ENCODE data around the gene EIF5. TPM values are rescaled to one million over a fixed set of nuclear protein-coding genes. Genes with fewer than 3 reads are reported as not detected.

EIF5 gene
- total RNA-seq, 1 experiment from 2014 or later: 327 TPM

DNA sequence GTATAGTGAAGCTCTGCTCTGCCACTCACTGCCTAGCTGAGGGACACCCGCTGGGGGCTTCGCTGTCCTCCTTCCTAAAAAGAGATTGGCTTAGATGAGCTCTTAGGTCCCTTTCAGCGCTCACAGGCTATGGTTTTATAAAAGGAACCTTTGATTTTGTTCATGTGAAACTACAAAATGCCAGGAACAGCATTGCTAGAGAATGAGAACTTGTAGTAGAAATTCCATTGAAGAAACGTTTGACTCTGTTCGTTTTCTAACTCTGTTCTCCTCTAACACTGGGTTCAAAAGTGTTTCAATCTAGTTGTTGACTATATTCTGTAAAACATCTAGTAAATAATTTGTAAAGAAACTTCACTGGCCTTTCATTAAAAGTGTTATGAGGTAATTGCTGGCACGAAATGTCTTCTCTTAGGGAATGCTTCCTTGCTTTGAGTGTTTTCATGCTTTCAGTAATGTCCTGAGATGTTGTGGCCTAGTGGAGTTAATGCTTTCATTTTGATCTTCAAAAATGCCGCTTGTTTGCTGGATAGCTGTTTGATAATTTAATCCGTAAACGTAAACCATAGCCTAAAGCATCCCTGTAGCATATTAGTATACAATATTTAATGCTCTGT lies 52.8 kb downstream of the EIF5 start:
- BruUV-seq (replicated peaks): no TSS peak
- Mint-ChIP-seq H3K27me3 (ENCODE audit: insufficient read depth, unreplicated experiment) (no peaks in the 10 kb centered on the region), H3K4me1 (ENCODE audit: insufficient read depth, unreplicated experiment) (peaks cover 22% of the 10 kb centered on the region), H3K36me3 (ENCODE audit: insufficient read depth, unreplicated experiment) (peaks cover 6% of the 10 kb centered on the region), H3K27ac (ENCODE audit: low read depth, unreplicated experiment) (peak overlapping the region; percentile 87), H3K9me3 (ENCODE audit: unreplicated experiment) (no peaks in the 10 kb centered on the region), H3K4me3 (ENCODE audit: unreplicated experiment) (peak overlapping the region; percentile 91)
- POLR2A ChIA-PET: interaction anchor here (0.6 to 3.5 kb wide), 12 partner anchors 11 to 1324 kb away, joined by 3 to 36 read pairs (median 5); partner anchors contain the start of gene EIF5
- TF ChIP-seq, protein P1, sequence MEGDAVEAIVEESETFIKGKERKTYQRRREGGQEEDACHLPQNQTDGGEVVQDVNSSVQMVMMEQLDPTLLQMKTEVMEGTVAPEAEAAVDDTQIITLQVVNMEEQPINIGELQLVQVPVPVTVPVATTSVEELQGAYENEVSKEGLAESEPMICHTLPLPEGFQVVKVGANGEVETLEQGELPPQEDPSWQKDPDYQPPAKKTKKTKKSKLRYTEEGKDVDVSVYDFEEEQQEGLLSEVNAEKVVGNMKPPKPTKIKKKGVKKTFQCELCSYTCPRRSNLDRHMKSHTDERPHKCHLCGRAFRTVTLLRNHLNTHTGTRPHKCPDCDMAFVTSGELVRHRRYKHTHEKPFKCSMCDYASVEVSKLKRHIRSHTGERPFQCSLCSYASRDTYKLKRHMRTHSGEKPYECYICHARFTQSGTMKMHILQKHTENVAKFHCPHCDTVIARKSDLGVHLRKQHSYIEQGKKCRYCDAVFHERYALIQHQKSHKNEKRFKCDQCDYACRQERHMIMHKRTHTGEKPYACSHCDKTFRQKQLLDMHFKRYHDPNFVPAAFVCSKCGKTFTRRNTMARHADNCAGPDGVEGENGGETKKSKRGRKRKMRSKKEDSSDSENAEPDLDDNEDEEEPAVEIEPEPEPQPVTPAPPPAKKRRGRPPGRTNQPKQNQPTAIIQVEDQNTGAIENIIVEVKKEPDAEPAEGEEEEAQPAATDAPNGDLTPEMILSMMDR (IDR thresholded peaks at IDR 0.05; ENCODE audit: unreplicated experiment): no peak
- CTCF ChIA-PET: interaction anchor here (0.6 to 1.3 kb wide), 3 partner anchors 10 to 746 kb away, joined by 3 to 4 read pairs (median 3); no protein-coding TSS in a partner anchor
- intact Hi-C loops (cut with micrococcal nuclease): no loop called here
- no peak for DNase-seq (ENCODE audit: unreplicated experiment)

DNA sequence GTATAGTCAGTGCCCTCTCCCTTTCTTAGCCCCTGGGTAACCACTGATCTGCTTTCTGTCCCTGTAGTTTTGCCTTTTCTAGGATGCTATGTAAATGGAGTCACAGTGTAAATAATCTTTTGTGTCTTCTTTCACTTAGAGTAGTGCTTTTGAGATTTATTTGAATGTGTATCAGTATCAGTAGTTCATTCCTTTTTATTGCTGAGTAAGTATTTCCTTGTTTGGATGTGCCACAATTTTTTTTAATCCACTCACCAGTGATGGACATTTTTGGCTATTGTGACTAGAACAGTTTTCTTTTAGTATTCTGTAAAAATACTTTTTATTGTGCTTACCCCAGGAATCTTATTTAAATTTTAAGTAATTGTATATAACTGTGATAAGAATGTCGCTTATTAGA lies 54.6 kb downstream of the EIF5 start:
- ChIA-PET CTCF (interaction anchor here (0.9 to 1.2 kb wide), 3 partner anchors 9 to 33 kb away, joined by 4 to 6 read pairs (median 4); no protein-coding TSS in a partner anchor), POLR2A (interaction anchor here (1.3 to 3.5 kb wide), 4 partner anchors 9 to 59 kb away, joined by 3 to 36 read pairs (median 16); partner anchors contain the start of gene EIF5)
- peak overlapping the region; percentile 91 for H3K4me3 Mint-ChIP-seq (ENCODE audit: unreplicated experiment)
- H3K36me3 Mint-ChIP-seq (ENCODE audit: insufficient read depth, unreplicated experiment): peaks cover 6% of the 10 kb centered on the region
- TSS peak; percentile 1 for BruUV-seq (replicated peaks)
- no peaks in the 10 kb centered on the region for H3K27me3 Mint-ChIP-seq (ENCODE audit: insufficient read depth, unreplicated experiment)
- H3K9me3 Mint-ChIP-seq (ENCODE audit: unreplicated experiment): no peaks in the 10 kb centered on the region
- H3K27ac Mint-ChIP-seq (ENCODE audit: low read depth, unreplicated experiment): no peak overlapping the region
- DNase-seq (ENCODE audit: unreplicated experiment): no peak
- H3K4me1 Mint-ChIP-seq (ENCODE audit: insufficient read depth, unreplicated experiment): peaks cover 10% of the 10 kb centered on the region
- intact Hi-C loops (cut with micrococcal nuclease): no loop called here
- TF ChIP-seq, protein P1 (IDR thresholded peaks at IDR 0.05; ENCODE audit: unreplicated experiment): no peak

DNA sequence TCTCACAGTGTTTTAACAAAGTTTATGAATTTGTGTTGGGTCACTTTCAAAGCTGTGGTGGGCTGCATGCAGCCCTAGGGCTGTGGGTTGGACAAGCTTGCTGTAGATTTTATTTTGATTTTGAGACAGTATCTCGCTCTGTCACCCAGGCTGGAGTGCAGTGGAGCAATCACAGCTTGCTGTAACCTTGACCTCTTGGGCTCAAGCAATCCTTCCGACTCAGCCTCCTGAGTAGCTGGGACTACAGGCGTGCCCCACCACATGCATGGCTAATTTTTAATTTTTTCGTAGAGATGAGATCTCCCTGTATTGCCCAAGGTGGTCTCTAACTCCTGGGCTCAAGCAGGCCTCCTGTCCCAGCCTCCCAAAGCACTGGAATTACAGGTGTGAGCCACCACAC lies 56.6 kb downstream of the EIF5 start:
- intact Hi-C loops (cut with micrococcal nuclease): loop anchor here (2.0 to 5.0 kb wide), 2 partner anchors 56 to 313 kb away; partner anchors contain the start of gene EIF5
- no peaks in the 10 kb centered on the region for H3K9me3 Mint-ChIP-seq (ENCODE audit: unreplicated experiment)
- no TSS peak for BruUV-seq (replicated peaks)
- DNase-seq (ENCODE audit: unreplicated experiment): no peak
- TF ChIP-seq, protein P1 (IDR thresholded peaks at IDR 0.05; ENCODE audit: unreplicated experiment): no peak
- H3K36me3 Mint-ChIP-seq (ENCODE audit: insufficient read depth, unreplicated experiment): peaks cover 5% of the 10 kb centered on the region
- ChIA-PET CTCF (interaction anchor here (0.6 to 5.3 kb wide), 41 partner anchors 8 to 1826 kb away, joined by 3 to 38 read pairs (median 5); partner anchors contain the start of gene EIF5), POLR2A (interaction anchor here (0.6 to 3.5 kb wide), 15 partner anchors 8 to 1287 kb away, joined by 3 to 37 read pairs (median 3); partner anchors contain the start of gene EIF5)
- peaks cover 26% of the 10 kb centered on the region for H3K4me1 Mint-ChIP-seq (ENCODE audit: insufficient read depth, unreplicated experiment)
- H3K27me3 Mint-ChIP-seq (ENCODE audit: insufficient read depth, unreplicated experiment): no peaks in the 10 kb centered on the region
- H3K4me3 Mint-ChIP-seq (ENCODE audit: unreplicated experiment): no peak overlapping the region
- H3K27ac Mint-ChIP-seq (ENCODE audit: low read depth, unreplicated experiment): no peak overlapping the region

DNA sequence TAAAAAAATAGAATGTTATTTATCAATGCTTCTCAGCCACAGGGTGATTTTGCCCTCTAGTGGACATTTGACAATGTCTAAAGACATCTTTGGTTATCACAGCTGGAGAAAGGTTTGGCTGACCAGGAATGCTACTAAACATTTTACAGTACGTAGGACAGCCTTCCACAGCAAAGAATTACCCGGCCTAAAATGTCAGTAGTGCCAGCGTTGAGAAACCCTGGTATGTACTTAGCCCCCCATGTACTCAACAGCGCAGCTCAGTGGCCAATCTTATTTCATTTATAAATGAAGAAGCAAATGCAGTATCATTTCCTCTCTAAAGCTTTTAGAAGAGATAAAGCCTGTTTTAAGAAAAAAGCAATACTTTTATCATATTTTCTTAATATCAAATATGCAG lies 57.0 kb downstream of the EIF5 start:
- Mint-ChIP-seq H3K27me3 (ENCODE audit: insufficient read depth, unreplicated experiment) (no peaks in the 10 kb centered on the region), H3K4me1 (ENCODE audit: insufficient read depth, unreplicated experiment) (peaks cover 30% of the 10 kb centered on the region), H3K27ac (ENCODE audit: low read depth, unreplicated experiment) (no peak overlapping the region), H3K9me3 (ENCODE audit: unreplicated experiment) (no peaks in the 10 kb centered on the region), H3K4me3 (ENCODE audit: unreplicated experiment) (no peak overlapping the region), H3K36me3 (ENCODE audit: insufficient read depth, unreplicated experiment) (peaks cover 6% of the 10 kb centered on the region)
- no TSS peak for BruUV-seq (replicated peaks)
- intact Hi-C loops (cut with micrococcal nuclease): loop anchor here (2.0 to 5.0 kb wide), 2 partner anchors 56 to 314 kb away; partner anchors contain the start of gene EIF5
- ChIA-PET CTCF (interaction anchor here (0.6 to 5.3 kb wide), 36 partner anchors 9 to 1826 kb away, joined by 3 to 38 read pairs (median 5); partner anchors contain the start of gene EIF5), POLR2A (interaction anchor here (0.6 to 3.5 kb wide), 14 partner anchors 9 to 1286 kb away, joined by 3 to 37 read pairs (median 4); partner anchors contain the start of gene EIF5)
- DNase-seq (ENCODE audit: unreplicated experiment): peak; percentile 68
- TF ChIP-seq, protein P1 (IDR thresholded peaks at IDR 0.05; ENCODE audit: unreplicated experiment): peak; percentile 65

Measured in MCF 10A (cell line).